GM19351 (cell line): ENCODE measurements around the gene CPN2.

ENCODE experiments used
- ATAC-seq: cut with Tn5 transposase; IDR thresholded peaks from one replicate; pipeline ENCODE4 v1.9.1; 2021; ENCODE audit warnings: mild to moderate bottlenecking, moderate library complexity; ENCODE audit not compliant: unreplicated experiment

Gene CPN2

DNA sequence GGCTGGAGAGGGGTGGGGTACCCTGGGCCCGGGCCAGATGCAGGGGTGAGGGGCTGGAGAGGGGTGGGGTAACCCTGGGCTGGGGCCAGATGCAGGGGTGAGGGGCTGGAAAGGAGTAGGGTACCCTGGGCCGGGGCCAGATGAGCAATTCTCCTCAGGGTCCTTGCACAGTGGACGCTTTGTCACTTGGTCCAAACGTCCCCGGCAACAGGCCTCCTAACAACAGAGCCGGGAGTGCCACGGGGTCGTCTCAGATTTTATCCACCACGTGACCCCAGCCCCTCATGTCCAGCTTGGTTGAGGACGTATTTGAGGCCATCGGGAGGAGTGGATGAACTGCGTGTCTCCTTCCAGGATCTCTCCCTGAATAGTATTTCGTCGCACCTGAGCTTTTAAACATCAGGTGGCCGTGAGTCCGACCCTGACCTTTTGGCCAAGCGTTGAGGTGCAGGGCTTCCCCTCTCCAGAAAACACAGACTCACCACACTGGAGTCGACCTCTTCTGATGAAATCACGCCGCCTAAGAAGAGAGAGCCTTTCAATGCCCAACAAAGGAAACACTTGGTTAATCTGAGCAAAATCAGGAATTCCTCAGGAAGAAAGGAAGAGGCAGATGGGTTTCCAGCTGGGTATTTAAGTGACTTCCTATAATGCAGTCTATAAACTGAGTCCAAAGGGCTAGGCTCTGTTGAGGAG is 31.2 kb upstream of the CPN2 start:
- no peak for ATAC-seq

DNA sequence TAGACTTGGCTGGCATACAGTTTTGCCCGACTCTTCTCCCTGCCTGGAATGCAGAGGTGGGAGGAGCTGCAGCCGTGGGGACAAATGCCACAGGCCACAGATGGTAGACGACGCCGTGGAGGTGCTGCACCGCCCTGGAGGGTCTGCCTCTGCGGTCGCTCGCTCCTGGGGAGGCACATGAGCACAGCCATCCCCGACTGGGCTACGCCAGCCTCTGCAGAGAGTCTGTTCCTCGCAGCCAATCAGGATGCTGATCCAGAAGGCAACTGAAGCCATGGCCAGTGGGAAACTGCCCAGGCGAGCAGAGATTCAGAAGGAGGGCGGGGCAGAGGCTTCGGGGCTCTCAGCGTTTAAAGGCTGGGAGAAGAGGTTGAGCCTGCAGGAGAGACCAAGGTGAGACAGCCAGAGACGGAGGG is 30.3 kb upstream of the CPN2 start:
- no peak for ATAC-seq

DNA sequence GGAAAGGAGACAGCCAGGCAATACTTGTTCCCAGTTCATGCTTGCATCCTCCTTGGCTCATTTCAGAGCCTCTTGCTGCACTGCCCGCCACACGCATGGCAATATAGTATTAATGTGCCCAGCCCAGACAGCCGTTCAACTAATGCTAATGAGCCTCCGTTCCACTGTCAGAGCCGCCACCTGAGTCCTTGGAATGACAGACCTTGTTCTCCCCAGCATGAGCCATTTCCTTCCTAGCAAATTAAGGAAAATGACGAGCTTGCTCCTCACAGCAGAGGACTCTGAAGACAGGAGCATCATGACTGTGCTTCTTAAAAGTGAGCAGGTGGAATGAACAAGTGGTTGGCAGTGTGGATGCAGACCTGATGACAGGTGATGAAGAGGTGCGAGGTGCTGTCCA is 29.2 kb upstream of the CPN2 start:
- no peak for ATAC-seq

DNA sequence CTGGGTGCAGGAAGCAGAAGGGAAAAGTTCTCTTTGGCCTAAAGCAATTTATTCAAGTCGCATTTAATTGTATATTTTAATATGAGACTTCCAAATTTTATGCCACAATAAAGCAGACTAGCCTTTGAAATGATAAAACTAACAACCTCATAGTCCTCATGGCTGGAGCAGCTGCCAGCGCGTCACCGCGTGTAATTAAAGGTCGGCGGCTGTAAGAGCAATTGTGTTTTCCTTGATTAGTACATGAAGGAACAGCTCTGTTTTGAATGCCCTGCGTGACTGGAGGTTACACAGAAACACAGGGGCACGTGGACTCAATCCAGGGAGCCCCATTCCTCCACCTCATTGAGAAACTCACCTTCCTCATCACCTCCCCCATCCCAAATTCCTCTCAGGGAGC is 28.5 kb upstream of the CPN2 start:
- ATAC-seq, result no peak

DNA sequence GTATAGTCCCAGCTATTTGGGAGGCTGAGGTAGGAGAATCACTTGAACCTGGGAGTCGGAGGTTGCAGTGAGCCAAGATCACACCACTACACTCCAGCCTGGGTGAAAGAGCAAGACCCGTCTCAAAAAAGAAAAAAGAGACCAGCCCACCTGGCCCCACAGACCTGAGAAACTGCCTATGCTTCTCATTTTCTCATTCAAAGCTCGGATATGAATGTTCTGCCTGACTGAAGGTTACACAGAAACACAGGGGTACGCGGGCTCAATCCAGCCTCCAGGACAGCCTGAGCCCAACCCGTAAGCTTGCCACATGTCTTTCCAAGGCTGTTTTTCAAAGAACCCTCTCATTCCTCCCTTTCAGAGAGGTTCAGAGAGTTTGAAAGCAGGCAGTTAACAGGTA is 28.1 kb upstream of the CPN2 start:
- ATAC-seq, result no peak

DNA sequence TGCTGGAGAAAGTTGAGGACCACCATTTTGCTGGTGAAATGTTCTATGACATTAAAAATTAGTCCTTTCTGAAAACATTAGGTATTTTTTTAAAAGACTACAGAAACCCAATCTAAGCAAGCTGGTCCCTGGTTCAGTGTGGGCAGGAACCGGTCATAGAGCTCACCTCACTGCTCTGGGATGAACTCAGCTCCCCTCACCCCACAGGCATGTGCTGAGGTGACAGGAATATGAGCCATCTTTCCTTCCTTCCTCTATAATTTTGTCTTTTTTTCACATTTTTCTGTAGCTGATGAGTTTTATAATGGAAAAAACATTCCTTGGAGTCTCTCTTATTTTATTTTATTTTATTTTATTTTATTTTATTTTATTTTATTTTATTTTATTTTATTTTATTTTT is 26.6 kb upstream of the CPN2 start:
- no peak for ATAC-seq

DNA sequence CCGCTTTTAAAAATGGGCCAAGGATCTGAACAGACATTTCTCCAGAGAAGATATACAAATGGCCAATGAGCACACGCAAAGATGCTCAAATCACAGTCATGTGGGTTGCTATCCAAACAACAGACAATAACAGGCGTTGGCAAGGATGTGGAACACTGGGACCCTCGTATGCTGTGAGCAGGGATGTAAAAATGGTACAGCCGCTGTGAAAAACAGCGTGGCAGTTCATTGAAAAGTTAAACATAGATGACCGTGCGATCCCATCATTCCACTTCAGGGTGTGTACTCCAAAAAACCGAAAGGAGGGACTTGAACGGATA is 25.1 kb upstream of the CPN2 start:
- ATAC-seq, result no peak

DNA sequence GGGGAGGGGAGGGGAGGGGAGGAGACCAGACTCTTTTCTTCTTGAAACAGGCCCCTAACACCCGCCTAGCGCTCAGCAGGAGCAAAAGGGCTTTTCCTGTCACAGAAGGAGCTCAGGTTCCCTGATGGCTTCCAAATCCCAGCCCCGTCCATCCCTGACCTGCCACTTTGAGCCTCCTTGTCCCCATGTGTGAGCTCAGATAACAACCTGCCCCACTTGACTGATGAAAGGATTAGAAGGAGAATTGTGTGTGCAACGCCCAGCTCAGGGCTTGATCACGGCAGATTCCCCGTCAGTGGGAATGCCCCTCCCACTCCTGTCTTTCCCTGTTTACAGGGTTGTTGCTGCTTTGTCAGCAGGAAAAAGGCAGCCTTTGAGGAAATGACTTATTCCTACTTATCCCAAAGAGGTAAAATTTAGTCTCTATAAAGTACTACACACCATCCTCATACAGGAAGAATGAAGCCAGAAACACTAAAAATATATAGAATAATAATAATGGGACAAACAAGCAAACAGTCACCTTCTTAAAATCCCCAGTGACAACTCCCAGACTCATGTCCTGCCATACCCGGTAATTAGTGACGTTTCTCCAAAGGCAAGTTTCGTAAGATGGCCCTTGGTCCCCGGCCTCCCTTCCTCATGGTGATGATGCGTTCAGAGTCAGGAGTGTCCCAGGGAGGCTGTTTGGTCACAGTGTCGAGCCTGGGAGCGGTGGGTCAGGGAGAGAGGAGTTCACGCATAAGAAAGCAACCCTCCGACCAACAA is 24.5 kb upstream of the CPN2 start:
- ATAC-seq, result no peak

DNA sequence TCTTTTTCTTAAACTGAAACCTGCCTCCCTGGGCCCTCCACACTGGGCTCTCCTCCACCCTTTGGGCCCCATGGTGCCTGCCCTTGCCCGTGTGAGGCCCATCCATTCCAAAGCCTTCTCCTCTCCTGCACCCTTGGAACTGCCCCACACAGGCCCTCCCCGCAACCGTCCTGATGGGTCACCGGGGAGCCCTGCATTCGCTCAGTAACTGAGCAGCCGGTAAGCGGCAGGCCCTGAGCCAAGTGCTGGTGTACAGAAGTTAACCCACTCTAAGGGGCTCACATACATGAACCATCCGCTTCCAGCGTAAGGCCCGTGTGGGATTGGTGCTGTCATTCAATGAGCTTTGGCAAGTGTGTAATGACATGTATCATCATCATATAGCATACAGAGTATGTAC is 23.8 kb upstream of the CPN2 start:
- no peak for ATAC-seq

DNA sequence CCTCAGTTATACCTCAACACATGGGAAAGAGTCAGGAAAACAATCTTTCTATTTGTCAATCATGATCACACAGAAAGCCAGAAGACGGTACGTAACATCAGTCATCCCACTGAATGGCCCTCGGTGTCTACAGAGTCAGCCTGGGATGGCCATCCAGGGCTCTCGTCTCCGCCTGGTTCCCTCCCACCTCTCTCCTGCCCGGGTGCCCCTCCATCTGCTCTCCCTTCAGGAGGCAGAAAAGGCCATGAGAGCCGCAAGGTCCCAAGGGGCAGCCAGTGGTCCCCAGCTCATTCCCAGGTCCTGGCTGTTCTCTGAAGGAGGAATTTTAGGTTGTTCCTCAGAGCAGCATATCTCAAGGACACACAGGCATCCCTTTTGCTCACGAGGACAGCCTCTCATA is 22.8 kb upstream of the CPN2 start:
- no peak for ATAC-seq

DNA sequence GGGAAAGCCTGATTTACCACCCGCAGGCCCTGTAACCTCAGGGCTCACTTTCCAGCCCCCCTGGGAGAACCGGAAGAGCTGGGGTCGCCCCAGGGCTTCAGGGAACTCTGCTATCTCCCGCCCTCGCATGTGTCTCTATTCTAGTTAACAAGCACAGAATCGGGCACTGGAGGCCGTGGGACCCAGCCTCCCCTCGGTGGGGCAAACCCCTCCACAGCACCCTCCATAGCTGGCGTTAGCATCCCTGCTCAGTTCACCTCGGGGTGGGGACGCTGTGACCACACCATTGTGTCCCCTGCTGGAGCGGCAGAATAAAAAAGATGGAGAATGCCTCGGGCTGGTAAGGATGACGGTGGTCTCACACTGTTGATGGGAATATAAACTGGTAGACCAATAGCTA is 21.9 kb upstream of the CPN2 start:
- ATAC-seq, result no peak

DNA sequence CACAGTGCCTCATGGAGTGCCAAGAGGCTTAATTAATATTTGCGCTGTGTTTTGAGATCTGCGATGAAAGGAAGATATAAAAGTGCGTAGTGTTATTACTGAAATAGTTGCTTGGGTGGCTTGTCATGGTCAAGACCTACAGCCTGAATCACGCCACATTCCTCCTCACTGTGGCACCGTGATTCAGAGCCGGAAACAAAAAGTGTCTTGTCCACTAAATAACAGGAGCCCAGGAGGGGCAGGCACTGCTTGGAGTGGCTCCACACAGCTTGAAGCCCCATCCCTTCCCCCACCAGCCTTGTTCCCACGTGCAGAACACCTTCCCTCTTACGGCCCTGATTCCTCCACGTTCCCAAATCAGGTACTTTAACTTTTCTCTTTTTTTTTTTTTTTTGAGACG is 19.6 kb upstream of the CPN2 start:
- no peak for ATAC-seq

DNA sequence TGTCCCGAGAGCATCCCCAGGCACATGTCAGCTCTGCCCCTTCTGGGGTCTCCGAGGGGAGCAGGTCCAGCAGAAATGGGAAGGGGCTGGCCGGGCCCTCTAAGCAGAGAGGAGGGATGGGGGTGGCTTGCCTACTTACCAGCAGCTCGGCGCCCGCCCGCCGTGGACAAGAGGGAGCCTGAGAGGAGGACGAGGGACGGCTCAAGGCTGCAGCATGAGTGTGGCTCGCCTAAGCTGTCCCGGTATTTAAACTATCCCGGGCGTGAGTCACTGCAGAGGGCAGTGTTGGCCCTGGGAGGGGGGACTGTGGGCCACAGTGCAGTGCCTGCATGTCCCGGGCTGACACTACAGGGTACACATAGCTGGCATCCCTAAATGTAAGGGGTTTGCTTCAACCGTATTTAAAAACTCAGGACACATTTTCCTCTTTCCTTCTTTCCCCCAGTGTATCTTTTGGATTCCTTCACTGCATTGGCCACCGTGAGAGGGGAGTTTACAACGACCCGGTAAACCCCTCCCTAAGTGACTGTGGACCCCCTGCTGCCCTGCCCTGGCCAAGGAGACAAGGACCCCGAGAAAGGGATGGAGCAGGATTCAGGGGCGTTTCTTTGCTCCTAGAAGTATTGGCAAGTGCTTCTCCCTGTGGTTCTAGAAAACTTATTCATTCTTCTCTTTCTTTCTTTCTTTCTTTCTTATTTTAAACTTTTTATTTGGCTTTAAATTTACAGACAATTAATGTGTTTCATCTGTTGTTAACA is 18.6 kb upstream of the CPN2 start, which contains the start of gene LRRC15:
Gene LRRC15, minus strand, starts transcription at position 222 of the 758 bp plus-strand sequence. CDS start 8,700 bp downstream, outside the sequence.
- no peak for ATAC-seq

DNA sequence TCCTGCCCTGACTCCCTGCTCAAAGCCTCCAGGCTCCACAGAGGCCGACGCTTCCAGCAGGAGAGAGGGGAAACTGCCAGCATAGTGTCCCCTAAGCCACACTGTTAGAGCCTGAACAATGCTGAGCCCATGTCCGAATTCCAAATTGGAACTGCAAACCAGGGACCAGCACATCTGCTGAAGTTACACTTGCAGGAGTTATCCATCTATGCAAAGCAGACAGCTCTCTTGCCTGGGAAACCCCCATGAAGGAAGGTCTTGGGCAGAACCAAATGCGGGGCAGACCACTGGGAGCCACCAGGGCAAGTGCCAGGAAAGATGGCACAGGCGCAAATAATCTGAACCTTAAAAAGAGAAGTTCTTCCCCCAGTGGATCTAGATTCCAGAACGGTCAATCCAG is 17.8 kb upstream of the CPN2 start:
- ATAC-seq, result no peak

DNA sequence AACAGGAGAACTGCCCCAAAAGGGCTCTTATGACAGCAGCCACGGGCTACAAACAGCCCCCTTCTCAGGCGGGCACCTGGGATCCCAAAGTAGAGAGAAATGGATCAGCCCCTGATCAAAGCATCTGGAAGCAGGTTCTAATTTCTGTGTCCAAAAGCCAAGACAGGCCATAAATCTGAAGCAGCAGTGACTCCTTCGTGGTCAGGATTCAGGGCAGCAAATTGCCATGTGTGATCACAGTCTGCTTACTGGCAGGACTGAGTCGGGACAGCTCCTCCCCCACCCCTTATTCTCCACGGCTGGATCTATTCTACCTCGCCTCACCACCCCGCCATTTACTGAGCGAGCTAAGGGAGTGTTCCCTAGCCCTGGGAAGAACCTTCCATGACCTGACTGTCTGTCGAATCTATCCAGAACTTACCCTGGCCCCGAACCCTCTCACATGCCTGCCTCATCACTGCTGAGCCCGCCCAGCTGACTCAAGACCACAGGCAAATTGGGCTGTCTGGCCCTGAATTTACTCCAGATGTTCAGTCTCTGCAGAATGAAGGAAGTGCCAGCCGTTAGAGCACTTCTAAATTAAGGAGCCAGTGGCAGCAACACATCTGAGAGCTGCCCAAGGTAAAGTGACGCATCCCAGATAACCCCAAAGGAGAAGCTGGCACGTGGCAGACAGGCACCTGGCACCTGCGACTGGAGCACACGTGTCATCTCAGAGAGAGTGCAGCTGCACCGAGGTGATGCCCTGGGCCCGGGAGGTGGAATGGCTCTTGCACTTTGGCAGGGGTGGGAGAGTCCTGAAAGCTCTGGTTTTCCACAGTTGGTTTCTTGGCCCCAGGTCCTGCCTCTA is 17.1 kb upstream of the CPN2 start:
- no peak for ATAC-seq

DNA sequence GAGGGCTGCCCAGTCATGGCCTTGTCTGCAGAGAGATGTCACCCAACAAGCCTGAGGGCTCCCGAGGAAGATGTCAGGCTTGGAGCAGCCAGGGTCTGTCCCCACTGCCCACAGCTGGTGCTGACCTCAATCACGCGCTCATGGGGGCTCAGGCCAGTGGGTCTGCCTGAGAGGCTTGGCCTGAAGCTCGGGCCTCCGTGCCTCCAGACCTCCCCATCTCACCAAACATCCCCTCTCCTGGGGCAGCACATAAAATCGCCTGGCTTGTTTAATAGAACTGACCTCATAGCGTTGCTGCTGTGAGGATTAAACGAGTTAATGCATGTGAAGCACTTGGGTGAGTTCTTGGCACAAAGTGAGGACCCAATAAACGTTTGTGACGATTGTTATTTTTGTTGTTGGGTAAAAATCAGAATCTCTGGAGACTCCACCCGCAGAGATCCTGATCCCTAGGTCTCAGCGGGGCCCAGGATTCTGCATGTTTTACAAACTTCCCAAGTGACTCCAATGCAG is 14.9 kb upstream of the CPN2 start:
- ATAC-seq, result no peak

DNA sequence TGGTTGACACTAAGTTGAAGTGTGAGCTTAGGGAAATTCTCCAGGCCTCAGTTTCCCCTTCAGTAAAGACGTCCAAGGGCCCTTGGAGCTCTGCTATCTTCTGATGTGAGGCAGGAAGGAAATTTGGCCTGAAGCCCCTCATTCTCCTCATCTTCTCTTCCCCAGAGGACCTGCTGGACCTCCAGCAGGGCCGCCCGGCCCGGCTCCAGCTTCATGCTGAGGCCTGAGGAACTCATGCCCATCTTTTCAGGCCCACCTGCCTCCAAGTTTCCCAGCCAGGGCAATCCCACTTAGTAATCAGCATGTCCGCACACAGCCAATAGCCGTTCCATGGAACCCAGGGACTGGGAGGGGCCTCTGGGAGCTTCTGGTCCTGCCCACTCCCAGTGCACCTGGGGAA is 14.4 kb upstream of the CPN2 start:
- ATAC-seq, result no peak

DNA sequence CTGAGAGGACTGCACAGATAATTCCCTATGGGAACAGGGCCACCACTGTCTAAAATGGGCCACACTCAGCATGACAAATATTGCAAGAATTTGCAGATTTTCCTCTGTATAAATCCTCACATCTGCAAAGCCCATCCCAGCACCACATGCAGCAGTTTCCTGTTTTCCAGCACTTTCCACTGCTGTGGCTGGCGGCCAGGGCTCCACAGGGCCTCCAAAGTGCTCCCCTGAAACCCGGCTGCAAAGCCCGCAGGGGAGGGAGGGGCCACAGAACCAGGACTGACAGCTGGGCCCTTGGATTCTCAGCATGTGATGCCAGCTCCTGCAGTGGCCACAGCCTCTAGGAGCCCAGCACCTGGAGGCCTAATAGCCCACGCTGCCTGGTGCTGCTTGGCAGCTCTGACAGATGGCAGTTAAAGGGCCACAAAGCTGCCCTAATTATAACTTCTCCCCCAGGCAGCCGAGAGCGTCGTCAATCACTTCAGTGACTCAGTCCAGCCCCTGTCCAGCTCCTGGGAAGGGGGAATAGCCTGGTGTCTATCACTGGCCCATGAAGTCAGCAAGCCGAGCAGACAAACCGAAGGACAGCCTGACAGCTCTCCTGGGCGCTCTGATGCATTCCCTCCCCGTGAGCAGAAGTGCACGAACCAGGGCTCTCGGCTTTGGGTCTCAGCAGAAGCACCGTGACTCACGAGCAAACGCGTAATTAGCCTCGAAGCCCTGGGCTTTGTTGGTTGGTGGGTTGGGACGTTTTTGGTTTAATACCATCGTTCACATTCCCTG is 13.7 kb upstream of the CPN2 start:
- ATAC-seq, result no peak

DNA sequence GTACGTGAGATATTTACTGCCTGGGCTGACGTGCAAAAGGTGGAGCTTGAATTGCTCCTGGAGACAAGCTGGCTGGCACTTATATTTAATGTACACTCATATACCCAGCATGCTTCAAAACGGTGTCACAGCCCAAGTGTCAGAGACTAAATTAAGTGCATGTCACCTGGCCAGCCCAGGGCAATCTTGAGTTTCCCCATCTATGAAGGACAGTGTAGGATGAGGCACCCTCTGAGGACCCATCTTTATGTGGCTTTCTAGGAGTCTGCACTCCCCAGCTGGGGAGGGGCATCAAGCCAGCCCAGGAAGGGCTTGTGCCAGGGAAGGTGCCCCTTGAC is 13.2 kb upstream of the CPN2 start:
- no peak for ATAC-seq

DNA sequence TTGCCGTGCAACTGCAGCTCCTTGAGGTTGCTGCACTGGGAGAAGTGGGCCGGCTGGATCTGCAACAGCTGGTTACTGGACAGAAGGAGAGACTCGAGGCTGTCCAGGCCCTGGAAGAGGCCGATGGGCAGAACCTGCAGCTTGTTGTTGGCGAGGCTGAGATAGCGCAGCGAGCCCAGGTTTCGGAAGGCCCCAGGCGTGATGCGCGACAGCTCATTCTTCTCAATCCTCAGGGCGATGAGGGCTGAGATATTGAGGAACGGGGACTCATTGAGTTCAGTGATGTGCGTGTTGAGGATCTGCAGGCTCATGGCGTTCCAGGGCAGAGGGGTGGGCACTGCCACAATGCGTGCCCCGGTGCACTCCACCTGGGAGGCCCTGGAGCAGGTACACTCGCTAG is 9.4 kb upstream of the CPN2 start:
- ATAC-seq, result no peak
